ENCODE data around the gene SOS1.

- TF ChIP-seq CTCF (IDR thresholded peaks at IDR 0.05; ENCODE audit: insufficient read depth, low read depth, low read length): no peak
- no peak for TF ChIP-seq EZH2 (IDR thresholded peaks at IDR 0.05; ENCODE audit: insufficient read depth, low read length)
Observed at GRCh38 chr2:38945372-38945771, 175.5 kb downstream of the SOS1 start.
